NT2/D1 (cell line): ENCODE data around the gene CDH4.
"Not testable (repeated sequence)": the region's sequence is repeated elsewhere in the genome, so short reads cannot be mapped to it uniquely, and the experiment has no call there.

Experiments
- DNase-seq: peaks from one replicate; pipeline ENCODE4 v3.0.0-alpha.2; 2011; ENCODE audit warnings: low read depth, low spot score
- H3K27me3 ChIP-seq: 2 replicates; pipeline ENCODE4 v1.6.0; 2011; ENCODE audit warnings: mild to moderate bottlenecking; ENCODE audit not compliant: insufficient read length, insufficient read depth
- H3K36me3 ChIP-seq: 2 replicates; pipeline ENCODE4 v1.6.1; 2011; ENCODE audit warnings: mild to moderate bottlenecking, low read length, mixed read lengths; ENCODE audit not compliant: insufficient read depth, insufficient read length
- H3K4me1 ChIP-seq: 2 replicates; pipeline ENCODE4 v1.5.1; 2011; ENCODE audit not compliant: insufficient read depth, insufficient read length
- H3K4me3 ChIP-seq: 2 replicates; pipeline ENCODE4 v1.5.1; 2011; ENCODE audit warnings: low read depth; ENCODE audit not compliant: insufficient read length
- H3K9ac ChIP-seq: 2 replicates; pipeline ENCODE4 v1.6.0; 2011; ENCODE audit warnings: low read depth; ENCODE audit not compliant: insufficient read length
- H3K9me3 ChIP-seq: 2 replicates; pipeline ENCODE4 v1.5.1; 2011; ENCODE audit warnings: mild to moderate bottlenecking, low read length; ENCODE audit not compliant: insufficient read depth
- SUZ12 ChIP-seq: IDR thresholded peaks from 2 replicates; pipeline ENCODE4 v1.6.1; 2011; ENCODE audit not compliant: insufficient read length, insufficient read depth; ENCODE audit errors: extremely low read depth
- YY1 ChIP-seq: IDR thresholded peaks from 2 replicates; pipeline ENCODE4 v1.6.1; 2011; ENCODE audit not compliant: insufficient read length, insufficient read depth
- ZNF274 ChIP-seq: IDR thresholded peaks from 2 replicates; pipeline ENCODE4 v1.6.1; 2011; ENCODE audit warnings: mild to moderate bottlenecking, low read depth, low read length

CDH4 gene

GRCh38 chr20:61448386-61448785 is 196.3 kb downstream of the CDH4 start:
- H3K4me3 ChIP-seq, result no peak overlapping the region
- no peaks in the 10 kb centered on the region for H3K9me3 ChIP-seq
- H3K9ac ChIP-seq, result no peak overlapping the region
- no peak for TF ChIP-seq SUZ12
- no peak for TF ChIP-seq ZNF274
- no peak for TF ChIP-seq YY1
- no peak for DNase-seq
- H3K27me3 ChIP-seq, result no peaks in the 10 kb centered on the region
- no peaks in the 10 kb centered on the region for H3K36me3 ChIP-seq
- H3K4me1 ChIP-seq, result peaks cover 12% of the 10 kb centered on the region

- H3K4me1 ChIP-seq, result peaks cover 12% of the 10 kb centered on the region
- H3K9ac ChIP-seq, result peak overlapping the region; percentile 7
- H3K36me3 ChIP-seq, result no peaks in the 10 kb centered on the region
- no peaks in the 10 kb centered on the region for H3K9me3 ChIP-seq
- H3K4me3 ChIP-seq, result no peak overlapping the region
- DNase-seq, result no peak
- H3K27me3 ChIP-seq, result no peaks in the 10 kb centered on the region
- TF ChIP-seq SUZ12 (no peak), ZNF274 (no peak), YY1 (no peak)
These were observed 197.1 kb downstream of the CDH4 start for GRCh38 chr20:61449057-61449609.

GRCh38 chr20:61449916-61450315 is 197.9 kb downstream of the CDH4 start:
- H3K9me3 ChIP-seq, result no peaks in the 10 kb centered on the region
- H3K9ac ChIP-seq, result no peak overlapping the region
- TF ChIP-seq SUZ12 (no peak), ZNF274 (no peak), YY1 (no peak)
- no peaks in the 10 kb centered on the region for H3K27me3 ChIP-seq
- H3K4me3 ChIP-seq, result no peak overlapping the region
- DNase-seq, result no peak
- no peaks in the 10 kb centered on the region for H3K36me3 ChIP-seq
- H3K4me1 ChIP-seq, result peaks cover 12% of the 10 kb centered on the region

GRCh38 chr20:61450549-61450948 is 198.5 kb downstream of the CDH4 start:
- DNase-seq, result no peak
- Histone ChIP-seq H3K4me3 (no peak overlapping the region), H3K9ac (no peak overlapping the region), H3K36me3 (no peaks in the 10 kb centered on the region), H3K27me3 (no peaks in the 10 kb centered on the region), H3K4me1 (peaks cover 9% of the 10 kb centered on the region), H3K9me3 (no peaks in the 10 kb centered on the region)
- TF ChIP-seq YY1 (no peak), ZNF274 (no peak)

GRCh38 chr20:61451009-61451408 is 198.9 kb downstream of the CDH4 start:
- Histone ChIP-seq H3K27me3 (peaks cover 1% of the 10 kb centered on the region), H3K4me3 (no peak overlapping the region), H3K9ac (no peak overlapping the region), H3K36me3 (no peaks in the 10 kb centered on the region), H3K4me1 (peaks cover 9% of the 10 kb centered on the region), H3K9me3 (no peaks in the 10 kb centered on the region)
- no peak for TF ChIP-seq SUZ12
- no peak for TF ChIP-seq ZNF274
- no peak for TF ChIP-seq YY1
- no peak for DNase-seq

GRCh38 chr20:61451953-61452352 is 199.9 kb downstream of the CDH4 start:
- TF ChIP-seq SUZ12 (no peak), ZNF274 (no peak), YY1 (no peak)
- Histone ChIP-seq H3K4me1 (peaks cover 9% of the 10 kb centered on the region), H3K9ac (no peak overlapping the region), H3K36me3 (no peaks in the 10 kb centered on the region), H3K27me3 (peaks cover 5% of the 10 kb centered on the region), H3K9me3 (no peaks in the 10 kb centered on the region), H3K4me3 (no peak overlapping the region)
- DNase-seq, result no peak

GRCh38 chr20:61453219-61453618 is 201.2 kb downstream of the CDH4 start:
- Histone ChIP-seq H3K9ac (no peak overlapping the region), H3K36me3 (no peaks in the 10 kb centered on the region), H3K9me3 (0 out of 2 replicates have a peak, but pooled peaks cover 3% of the 10 kb centered on the region), H3K27me3 (peaks cover 12% of the 10 kb centered on the region), H3K4me1 (peaks cover 9% of the 10 kb centered on the region), H3K4me3 (no peak overlapping the region)
- TF ChIP-seq YY1 (no peak), ZNF274 (no peak), SUZ12 (no peak)
- DNase-seq, result no peak

GRCh38 chr20:61453623-61454022 is 201.6 kb downstream of the CDH4 start:
- not testable (repeated sequence) for H3K9me3 ChIP-seq, H3K36me3 ChIP-seq, H3K4me1 ChIP-seq, DNase-seq, H3K4me3 ChIP-seq, H3K9ac ChIP-seq
- peaks cover 12% of the 10 kb centered on the region for H3K27me3 ChIP-seq
